ENCODE data around the gene PCNX2.

The PCNX2 gene

GRCh38 chr1:233242827-233243483 lies 52.6 kb downstream of the PCNX2 start (continued):
- TF ChIP-seq ZNF629 (tag by site-specific recombination; IDR thresholded peaks at IDR 0.05), result peak; percentile 60; the same call in 1 of the 2 replicates
- TF ChIP-seq ZNF596 (tag by site-specific recombination; IDR thresholded peaks at IDR 0.05), result peak; percentile 24; the same call in 1 of the 2 replicates
- no peak for TF ChIP-seq ZNF274 (IDR thresholded peaks at IDR 0.05; ENCODE audit: low read length)
- no peak for TF ChIP-seq ZNF274 (tag by site-specific recombination; IDR thresholded peaks at IDR 0.05; ENCODE audit: borderline replicate concordance)
- TF ChIP-seq REST (tag by site-specific recombination; IDR thresholded peaks at IDR 0.05), result no peak
- TF ChIP-seq ZNF433 (tag by site-specific recombination; IDR thresholded peaks at IDR 0.05; ENCODE audit: low read depth), result no peak
- TF ChIP-seq ZSCAN4 (tag by site-specific recombination; IDR thresholded peaks at IDR 0.05), result peak; percentile 7; the same call in 1 of the 2 replicates
- 0 out of 2 replicates have a peak, but pooled peaks have one; percentile 46 for TF ChIP-seq IKZF3 (tag by site-specific recombination; IDR thresholded peaks at IDR 0.05)
- peak; percentile 69 for TF ChIP-seq ZNF580 (tag by site-specific recombination; IDR thresholded peaks at IDR 0.05)
- TF ChIP-seq ZNF518A (tag by site-specific recombination; conservative IDR thresholded peaks at IDR 0.05; ENCODE audit: low read depth), result no peak
- no peak for TF ChIP-seq SALL2 (tag by site-specific recombination; IDR thresholded peaks at IDR 0.05; ENCODE audit: borderline replicate concordance)
- TF ChIP-seq ZNF114 (tag by site-specific recombination; IDR thresholded peaks at IDR 0.05), result no peak
- peak; percentile 59; the same call in 1 of the 2 replicates for TF ChIP-seq ZEB2 (tag by site-specific recombination; IDR thresholded peaks at IDR 0.05)
- no peak for TF ChIP-seq ZNF707 (tag by site-specific recombination; IDR thresholded peaks at IDR 0.05)
- TF ChIP-seq ZBTB17 (tag by site-specific recombination; IDR thresholded peaks at IDR 0.05), result peak; percentile 87
- no peak for TF ChIP-seq ZNF664 (tag by site-specific recombination; IDR thresholded peaks at IDR 0.05)
- peak; percentile 92 for TF ChIP-seq GFI1B (tag by site-specific recombination; IDR thresholded peaks at IDR 0.05)
- peak; percentile 62; the same call in 1 of the 2 replicates for TF ChIP-seq ZNF10 (tag by site-specific recombination; IDR thresholded peaks at IDR 0.05)
- TF ChIP-seq PRDM10 (tag by site-specific recombination; IDR thresholded peaks at IDR 0.05), result 0 out of 2 replicates have a peak, but pooled peaks have one; percentile 29
- TF ChIP-seq PRDM1 (tag by site-specific recombination; IDR thresholded peaks at IDR 0.05), result no peak
- no peak for TF ChIP-seq ZSCAN16 (tag by site-specific recombination; IDR thresholded peaks at IDR 0.05)
- TF ChIP-seq PATZ1 (tag by site-specific recombination; IDR thresholded peaks at IDR 0.05), result peak; percentile 54; the same call in 1 of the 2 replicates
